MM.1S (cell line): ENCODE measurements around the gene CNTNAP4.

Experiments
- DNase-seq: peaks from one replicate; pipeline ENCODE4 v3.0.0-alpha.2; 2015
- H2AFZ ChIP-seq: fragments of 300-600 bp; sonication (generic); 2 replicates; pipeline ENCODE4 v1.6.0; 2016; ENCODE audit warnings: antibody characterized with exemption, low read length
- H3F3A ChIP-seq: fragments of 300-600 bp; sonication (generic); 2 replicates; pipeline ENCODE4 v1.6.1; 2016; ENCODE audit warnings: mild to moderate bottlenecking, antibody characterized with exemption, low read length, moderate library complexity, mixed read lengths; ENCODE audit not compliant: insufficient read depth
- H3K27ac ChIP-seq: fragments of 300-600 bp; sonication (generic); 2 replicates; pipeline ENCODE4 v1.5.1; 2016; ENCODE audit warnings: mild to moderate bottlenecking, low read length
- H3K27me3 ChIP-seq: fragments of 300-600 bp; sonication (generic); replicated peaks from 2 replicates; pipeline ENCODE4 v1.6.0; 2016; ENCODE audit warnings: low read length; ENCODE audit not compliant: insufficient read depth
- H3K36me3 ChIP-seq: fragments of 300-600 bp; sonication (generic); replicated peaks from 2 replicates; pipeline ENCODE4 v1.6.1; 2016; ENCODE audit warnings: mild to moderate bottlenecking, low read length, mixed read lengths; ENCODE audit not compliant: insufficient read depth
- H3K4me1 ChIP-seq: fragments of 300-600 bp; sonication (generic); 2 replicates; pipeline ENCODE4 v1.6.1; 2016; ENCODE audit warnings: low read length, mixed read lengths
- H3K4me2 ChIP-seq: fragments of 300-600 bp; sonication (generic); 2 replicates; pipeline ENCODE4 v1.6.0; 2016; ENCODE audit warnings: low read depth, low read length
- H3K4me3 ChIP-seq: fragments of 300-600 bp; sonication (generic); 2 replicates; pipeline ENCODE4 v1.5.1; 2016; ENCODE audit warnings: low read length, mixed read lengths
- H3K79me2 ChIP-seq: fragments of 300-600 bp; sonication (generic); 2 replicates; pipeline ENCODE4 v1.6.1; 2016; ENCODE audit warnings: mixed run types, low read length, mixed read lengths
- H3K9ac ChIP-seq: fragments of 300-600 bp; sonication (generic); 2 replicates; pipeline ENCODE4 v1.6.1; 2016; ENCODE audit warnings: low read length, mixed read lengths
- H3K9me2 ChIP-seq: fragments of 300-600 bp; sonication (generic); replicated peaks from 2 replicates; pipeline ENCODE4 v1.6.1; 2016; ENCODE audit warnings: mild to moderate bottlenecking, low read length, mixed read lengths; ENCODE audit not compliant: insufficient read depth
- H3K9me3 ChIP-seq: fragments of 300-600 bp; sonication (generic); replicated peaks from 2 replicates; pipeline ENCODE4 v1.6.1; 2016; ENCODE audit warnings: mild to moderate bottlenecking, low read length, mixed read lengths; ENCODE audit not compliant: insufficient read depth
- H4K20me1 ChIP-seq: fragments of 300-600 bp; sonication (generic); 2 replicates; pipeline ENCODE4 v1.6.1; 2016; ENCODE audit warnings: mild to moderate bottlenecking, low read length, moderate library complexity, mixed read lengths; ENCODE audit not compliant: insufficient read depth
- EZH2 ChIP-seq: fragments of 300-600 bp; sonication (generic); optimal IDR thresholded peaks from 2 replicates; pipeline ENCODE3; 2017; ENCODE audit warnings: low read depth, mild to moderate bottlenecking, antibody characterized with exemption, low read length, mixed read lengths
- EZH2phosphoT487 ChIP-seq: fragments of 300-600 bp; sonication (generic); IDR thresholded peaks from 2 replicates; pipeline ENCODE4 v1.6.1; 2018; ENCODE audit warnings: antibody characterized with exemption, low read length
- TF ChIP-seq, protein P1 (sequence below): fragments of 300-600 bp; sonication (generic); IDR thresholded peaks from 2 replicates; pipeline ENCODE4 v1.5.1; 2016; ENCODE audit warnings: antibody characterized with exemption, low read length, mixed read lengths

CNTNAP4 gene

DNA sequence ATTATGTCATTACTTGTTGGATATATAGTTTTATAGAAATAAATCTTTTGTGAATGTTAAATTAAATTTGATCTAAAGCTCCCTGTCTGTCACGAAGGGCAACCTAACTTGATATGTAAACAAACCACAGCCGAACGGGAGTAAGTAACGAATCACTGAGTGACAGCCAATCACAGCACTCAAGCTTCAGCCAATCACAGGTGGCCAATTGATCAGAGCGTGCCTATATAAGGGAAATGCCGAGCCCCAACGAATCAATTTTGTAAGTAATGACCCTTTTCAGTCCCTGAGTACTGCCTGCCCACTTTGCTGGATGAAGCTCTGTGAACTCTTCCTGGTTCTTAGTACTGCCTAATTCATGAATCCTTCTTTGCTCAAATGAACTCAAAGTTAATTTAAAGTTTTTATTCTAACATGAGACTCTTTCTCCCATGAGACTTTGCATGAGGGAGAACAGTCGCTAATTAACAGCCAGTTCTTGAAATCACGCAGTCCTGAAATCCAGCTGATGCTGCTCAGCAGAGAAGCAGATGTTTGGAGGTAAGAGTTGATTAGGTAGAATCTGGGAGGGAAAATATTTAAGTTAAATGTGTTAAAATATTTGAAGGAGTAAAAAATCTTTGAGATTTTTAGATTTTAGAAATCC lies 302.2 kb downstream of the CNTNAP4 start:
- DNase-seq: no peak
- H3K79me2 ChIP-seq: no peaks in the 10 kb centered on the region
- no peak overlapping the region for H3K4me2 ChIP-seq
- no peaks in the 10 kb centered on the region for H3K9me2 ChIP-seq
- H3K4me3 ChIP-seq: no peak overlapping the region
- no peak overlapping the region for H3K27ac ChIP-seq
- TF ChIP-seq, protein P1, sequence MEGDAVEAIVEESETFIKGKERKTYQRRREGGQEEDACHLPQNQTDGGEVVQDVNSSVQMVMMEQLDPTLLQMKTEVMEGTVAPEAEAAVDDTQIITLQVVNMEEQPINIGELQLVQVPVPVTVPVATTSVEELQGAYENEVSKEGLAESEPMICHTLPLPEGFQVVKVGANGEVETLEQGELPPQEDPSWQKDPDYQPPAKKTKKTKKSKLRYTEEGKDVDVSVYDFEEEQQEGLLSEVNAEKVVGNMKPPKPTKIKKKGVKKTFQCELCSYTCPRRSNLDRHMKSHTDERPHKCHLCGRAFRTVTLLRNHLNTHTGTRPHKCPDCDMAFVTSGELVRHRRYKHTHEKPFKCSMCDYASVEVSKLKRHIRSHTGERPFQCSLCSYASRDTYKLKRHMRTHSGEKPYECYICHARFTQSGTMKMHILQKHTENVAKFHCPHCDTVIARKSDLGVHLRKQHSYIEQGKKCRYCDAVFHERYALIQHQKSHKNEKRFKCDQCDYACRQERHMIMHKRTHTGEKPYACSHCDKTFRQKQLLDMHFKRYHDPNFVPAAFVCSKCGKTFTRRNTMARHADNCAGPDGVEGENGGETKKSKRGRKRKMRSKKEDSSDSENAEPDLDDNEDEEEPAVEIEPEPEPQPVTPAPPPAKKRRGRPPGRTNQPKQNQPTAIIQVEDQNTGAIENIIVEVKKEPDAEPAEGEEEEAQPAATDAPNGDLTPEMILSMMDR: no peak
- TF ChIP-seq EZH2phosphoT487: no peak
- no peak for TF ChIP-seq EZH2
- no peaks in the 10 kb centered on the region for H3K9me3 ChIP-seq
- H3K27me3 ChIP-seq: no peaks in the 10 kb centered on the region
- H4K20me1 ChIP-seq: no peaks in the 10 kb centered on the region
- H3K9ac ChIP-seq: no peak overlapping the region
- H3K36me3 ChIP-seq: no peaks in the 10 kb centered on the region
- H3F3A ChIP-seq: no peaks in the 10 kb centered on the region
- H2AFZ ChIP-seq: no peak overlapping the region
- H3K4me1 ChIP-seq: no peaks in the 10 kb centered on the region

DNA sequence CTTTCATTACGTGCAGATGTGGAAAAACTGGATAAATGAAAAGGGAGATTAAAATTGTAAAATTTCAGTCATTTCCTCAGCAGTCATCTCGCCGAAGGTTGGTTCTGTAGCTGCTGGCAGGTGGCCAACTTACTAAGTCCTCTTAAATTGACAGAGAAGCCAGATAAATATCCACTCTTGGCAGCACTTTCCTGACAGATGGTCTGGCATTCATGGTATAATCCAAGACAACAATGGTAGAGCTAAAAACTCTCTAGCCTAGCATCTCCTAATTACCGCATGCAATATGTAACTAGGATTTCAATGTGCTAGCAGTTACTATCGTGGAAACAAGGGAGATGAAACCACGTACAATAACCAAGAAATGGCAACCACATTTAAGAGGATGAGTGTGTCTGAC lies 306.3 kb downstream of the CNTNAP4 start:
- no peak overlapping the region for H2AFZ ChIP-seq
- H3K4me3 ChIP-seq: no peak overlapping the region
- no peak for DNase-seq
- H3K9me3 ChIP-seq: no peaks in the 10 kb centered on the region
- no peaks in the 10 kb centered on the region for H4K20me1 ChIP-seq
- no peaks in the 10 kb centered on the region for H3K27me3 ChIP-seq
- H3F3A ChIP-seq: no peaks in the 10 kb centered on the region
- TF ChIP-seq EZH2phosphoT487 (no peak), EZH2 (no peak)
- TF ChIP-seq, protein P1: no peak
- H3K27ac ChIP-seq: no peak overlapping the region
- no peaks in the 10 kb centered on the region for H3K9me2 ChIP-seq
- H3K9ac ChIP-seq: no peak overlapping the region
- no peaks in the 10 kb centered on the region for H3K36me3 ChIP-seq
- H3K79me2 ChIP-seq: no peaks in the 10 kb centered on the region
- no peak overlapping the region for H3K4me2 ChIP-seq
- H3K4me1 ChIP-seq: no peaks in the 10 kb centered on the region

DNA sequence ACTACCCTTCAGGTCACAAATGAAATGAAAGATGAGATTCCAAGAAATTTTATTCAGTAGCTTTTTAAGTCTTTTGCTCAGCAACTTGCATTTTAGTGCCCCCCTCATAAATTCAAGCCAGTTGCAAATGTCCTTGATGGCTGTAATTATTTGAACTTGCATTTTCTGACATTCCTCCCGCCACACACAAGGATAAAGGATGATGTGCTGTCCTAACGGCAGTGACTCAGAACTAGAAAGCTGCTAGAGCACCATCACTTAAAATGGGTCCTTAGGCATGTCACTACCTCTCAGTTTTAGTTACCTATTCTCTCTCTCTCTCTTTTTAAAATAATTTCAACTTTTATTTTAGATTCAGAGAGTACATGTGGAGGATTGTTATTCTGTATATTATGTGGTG lies 306.7 kb downstream of the CNTNAP4 start:
- no peak overlapping the region for H2AFZ ChIP-seq
- no peak for DNase-seq
- TF ChIP-seq EZH2: no peak
- TF ChIP-seq, protein P1: no peak
- TF ChIP-seq EZH2phosphoT487: no peak

More for the DNA sequence above, 306.7 kb downstream of the CNTNAP4 start:
- Histone ChIP-seq H3K79me2 (no peaks in the 10 kb centered on the region), H4K20me1 (no peaks in the 10 kb centered on the region), H3K9ac (no peak overlapping the region), H3K4me1 (no peaks in the 10 kb centered on the region), H3K27ac (no peak overlapping the region), H3K27me3 (no peaks in the 10 kb centered on the region), H3F3A (no peaks in the 10 kb centered on the region), H3K9me3 (no peaks in the 10 kb centered on the region), H3K4me3 (no peak overlapping the region), H3K9me2 (no peaks in the 10 kb centered on the region), H3K4me2 (no peak overlapping the region), H3K36me3 (no peaks in the 10 kb centered on the region)
